SK-N-SH treated with all-trans-retinoic acid at 6 μM for 48 hours (cell line): ENCODE data around the gene ZCWPW2.

Experiments used
- ARNTL ChIP-seq: fragments of 450-650 bp; formaldehyde crosslinking; IDR thresholded peaks from 2 replicates; pipeline ENCODE4 v1.5.0; 2020; ENCODE audit warnings: low read depth, mild to moderate bottlenecking, moderate library complexity, borderline replicate concordance
- CREB5 ChIP-seq: fragments of 250-450 bp; sonication (Bioruptor Pico); IDR thresholded peaks from 2 replicates; pipeline ENCODE4 v1.5.1; 2020; ENCODE audit warnings: low read depth, mild to moderate bottlenecking, moderate library complexity
- GLIS3 ChIP-seq: fragments of 250-450 bp; sonication (Bioruptor Pico); IDR thresholded peaks from 2 replicates; pipeline ENCODE4 v1.5.0; 2020; ENCODE audit warnings: mild to moderate bottlenecking, moderate library complexity
- OSR1 ChIP-seq: fragments of 250-450 bp; sonication (Bioruptor Pico); IDR thresholded peaks from 2 replicates; pipeline ENCODE4 v1.8.0; 2022; ENCODE audit warnings: moderate library complexity, mild to moderate bottlenecking, inconsistent platforms
- POU6F1 ChIP-seq: fragments of 250-450 bp; sonication (Bioruptor Pico); IDR thresholded peaks from 2 replicates; pipeline ENCODE4 v1.8.0; 2021; ENCODE audit warnings: low read depth, mild to moderate bottlenecking, moderate library complexity, borderline replicate concordance
- RARB ChIP-seq: fragments of 250-450 bp; sonication (Bioruptor Pico); IDR thresholded peaks from 2 replicates; pipeline ENCODE4 v1.8.0; 2021; ENCODE audit warnings: mild to moderate bottlenecking, moderate library complexity
- ZC3H10 ChIP-seq: fragments of 250-450 bp; sonication (Bioruptor Pico); IDR thresholded peaks from 2 replicates; pipeline ENCODE4 v1.5.1; 2021; ENCODE audit warnings: mild to moderate bottlenecking, moderate library complexity
- ZFP30 ChIP-seq: fragments of 450-650 bp; formaldehyde crosslinking; IDR thresholded peaks from 2 replicates; pipeline ENCODE4 v1.5.0; 2022; ENCODE audit warnings: mild to moderate bottlenecking, moderate library complexity

- TF ChIP-seq ARNTL (no peak), ZC3H10 (CRISPR knock-in tag) (no peak), OSR1 (CRISPR knock-in tag) (no peak), RARB (CRISPR knock-in tag) (no peak), GLIS3 (CRISPR knock-in tag) (no peak), CREB5 (CRISPR knock-in tag) (no peak), POU6F1 (CRISPR knock-in tag) (no peak), ZFP30 (no peak)
Observed at GRCh38 chr3:28495301-28495700, 146.8 kb downstream of the ZCWPW2 start.
